GM18508 (cell line): ENCODE data around the gene HCN4.

ENCODE experiments used
- ATAC-seq: cut with Tn5 transposase; IDR thresholded peaks from one replicate; pipeline ENCODE4 v1.9.1; 2021; ENCODE audit warnings: moderate number of reproducible peaks; ENCODE audit not compliant: insufficient read depth, unreplicated experiment

Gene HCN4

GRCh38 chr15:73352082-73352481 lies 16.7 kb downstream of the HCN4 start:
- ATAC-seq = no peak

DNA sequence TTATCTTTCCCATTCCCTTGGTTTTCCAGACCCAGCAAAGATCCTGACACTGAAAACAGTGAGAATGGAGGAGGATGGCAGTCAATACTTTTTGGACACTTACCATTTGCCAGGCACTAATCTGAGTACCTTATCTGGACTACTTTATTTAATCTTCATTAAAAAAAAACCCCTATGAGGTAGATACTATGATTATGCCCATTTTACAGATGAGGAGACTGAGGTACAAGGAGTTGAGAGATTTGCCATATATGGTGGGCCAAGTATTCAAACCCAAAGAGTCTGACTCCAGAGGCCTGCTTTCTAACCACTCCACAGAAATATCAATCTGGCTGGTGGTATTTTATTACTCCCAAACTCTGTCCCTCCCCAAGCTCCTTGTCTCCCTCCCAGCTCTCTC lies 19.6 kb downstream of the HCN4 start:
- ATAC-seq = no peak

DNA sequence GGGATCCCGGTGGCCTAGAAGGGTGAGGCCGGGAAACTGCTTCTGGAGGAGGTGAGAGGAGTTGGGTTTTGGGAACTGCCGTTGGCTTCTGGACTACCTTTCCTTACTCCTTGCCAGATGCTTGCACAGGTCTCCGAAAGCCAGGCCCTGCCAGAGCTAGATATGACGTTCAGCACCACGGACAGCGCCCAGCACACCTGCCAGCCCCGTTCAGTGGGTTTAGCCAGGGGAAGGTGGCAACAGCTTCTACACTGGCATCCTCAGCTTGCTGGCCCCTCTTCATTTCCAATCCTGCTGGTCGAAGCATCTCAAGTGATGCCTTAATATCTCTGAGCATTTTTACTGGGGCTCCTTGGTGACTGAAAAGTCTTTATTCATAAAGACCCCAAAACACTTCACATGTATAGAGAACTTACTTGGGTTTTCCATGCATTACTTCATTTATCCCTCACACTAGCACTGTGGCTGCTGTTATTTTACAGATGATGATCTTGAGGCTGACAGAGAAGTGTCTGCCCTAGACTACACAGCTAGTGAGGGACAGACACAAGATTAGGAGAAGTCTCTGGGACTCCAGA lies 21.9 kb downstream of the HCN4 start:
- no peak for ATAC-seq

- no peak for ATAC-seq
These were observed 23.1 kb downstream of the HCN4 start for GRCh38 chr15:73345658-73346057.

- no peak for ATAC-seq
These were observed 24.7 kb downstream of the HCN4 start for GRCh38 chr15:73344056-73344455.

DNA sequence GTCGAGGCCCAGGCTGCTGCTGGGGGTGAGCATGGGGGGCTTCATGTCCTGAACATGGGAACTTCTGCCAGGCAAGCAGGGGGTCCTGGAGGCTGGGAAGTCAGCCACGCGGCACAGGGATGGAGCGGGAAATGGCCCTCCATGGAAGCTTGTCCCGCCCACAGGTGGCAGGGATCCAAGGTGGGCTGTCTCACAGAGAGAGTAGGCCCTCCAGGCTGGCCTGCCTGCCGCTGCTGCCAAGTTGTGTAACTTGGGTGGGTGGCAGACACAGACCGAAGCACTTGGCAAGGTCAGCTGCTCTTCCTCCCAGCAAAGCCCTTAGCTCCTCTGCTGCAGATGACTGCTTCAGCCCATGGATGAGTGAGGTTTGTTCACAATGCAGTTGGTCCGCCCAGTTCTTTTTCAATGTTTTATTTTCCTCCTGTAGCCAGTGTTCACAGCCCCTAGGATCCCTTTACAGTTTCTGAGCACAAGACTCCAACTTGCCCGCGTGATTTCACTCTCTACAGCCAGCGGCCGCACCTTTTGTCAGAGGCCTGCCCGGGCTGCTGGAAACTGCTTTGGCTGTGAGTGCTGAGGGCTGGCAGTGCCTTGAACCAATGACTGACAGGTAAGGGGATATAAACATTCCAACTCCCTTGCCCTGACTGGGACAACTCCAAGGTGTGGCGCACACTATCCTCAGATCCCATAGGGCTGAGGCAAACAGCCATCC lies 26.7 kb downstream of the HCN4 start:
- ATAC-seq = no peak

GRCh38 chr15:73340502-73341192 lies 28.1 kb downstream of the HCN4 start:
- no peak for ATAC-seq

- no peak for ATAC-seq
These were observed 30.0 kb downstream of the HCN4 start for GRCh38 chr15:73338606-73339374.

- no peak for ATAC-seq
These were observed 30.7 kb downstream of the HCN4 start for GRCh38 chr15:73338058-73338457.

DNA sequence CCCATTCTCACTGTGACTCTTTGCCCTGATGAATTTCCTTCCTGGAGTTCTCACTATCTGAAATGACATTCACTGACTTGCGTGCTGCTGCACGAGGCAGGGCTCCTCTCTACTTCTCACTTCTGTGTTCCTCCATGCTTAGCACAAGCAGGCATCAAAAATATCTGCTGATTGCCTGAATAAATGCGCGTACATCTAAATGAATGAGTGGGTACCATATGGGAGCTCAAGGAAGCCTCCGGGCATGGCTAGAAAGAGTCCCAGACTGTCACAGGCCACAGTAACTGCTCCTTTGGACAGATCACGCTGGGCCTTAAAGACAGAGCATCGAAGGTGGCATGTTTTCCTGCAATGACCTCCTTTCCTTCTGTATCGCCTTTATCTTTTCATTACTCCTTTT lies 31.6 kb downstream of the HCN4 start:
- ATAC-seq = no peak

GRCh38 chr15:73336756-73337155 lies 32.0 kb downstream of the HCN4 start:
- no peak for ATAC-seq

- ATAC-seq = no peak
These were observed 33.3 kb downstream of the HCN4 start for GRCh38 chr15:73335471-73335870.

DNA sequence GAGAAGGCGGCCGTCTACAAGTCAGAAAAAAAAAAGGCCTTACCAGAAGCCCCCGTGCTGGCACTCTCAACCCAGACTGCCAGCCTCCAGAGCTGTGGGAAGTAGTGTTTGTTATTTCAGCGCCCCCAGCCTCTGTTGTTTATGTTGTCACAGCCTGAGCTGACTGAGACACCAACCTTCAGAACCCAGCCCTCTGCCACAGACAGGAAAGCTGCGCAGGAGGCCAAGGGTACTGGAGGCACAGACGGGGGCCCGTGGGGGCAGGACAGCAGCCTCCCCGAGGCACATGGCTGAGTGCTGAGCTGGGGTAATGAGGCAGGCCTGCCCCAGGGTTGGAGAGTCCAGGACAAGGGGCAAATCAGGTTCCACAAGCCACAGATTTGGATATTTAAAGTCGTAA lies 33.7 kb downstream of the HCN4 start:
- ATAC-seq = no peak

DNA sequence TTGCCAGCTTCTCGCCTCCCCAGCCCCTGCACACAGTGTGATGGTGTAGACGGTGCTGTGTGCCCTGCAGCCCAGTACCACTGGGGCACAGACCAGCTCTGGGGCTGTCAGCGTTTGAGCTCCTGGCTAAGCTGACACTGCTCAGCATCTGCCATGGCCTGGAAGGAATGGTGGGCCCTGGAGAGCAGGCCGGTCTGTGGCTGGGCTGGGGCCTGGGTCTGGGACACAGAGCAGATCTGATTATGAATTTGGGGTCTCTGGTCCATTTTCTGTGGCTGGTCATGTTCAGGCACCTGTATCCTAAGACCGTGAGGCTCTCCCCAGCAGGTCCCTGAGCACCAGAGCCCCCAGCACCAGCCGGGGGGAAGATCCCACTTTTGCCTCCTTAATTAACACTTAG lies 34.7 kb downstream of the HCN4 start:
- no peak for ATAC-seq

GRCh38 chr15:73333001-73333400 lies 35.8 kb downstream of the HCN4 start:
- no peak for ATAC-seq

- no peak for ATAC-seq
These were observed 36.5 kb downstream of the HCN4 start for GRCh38 chr15:73331991-73332925.

DNA sequence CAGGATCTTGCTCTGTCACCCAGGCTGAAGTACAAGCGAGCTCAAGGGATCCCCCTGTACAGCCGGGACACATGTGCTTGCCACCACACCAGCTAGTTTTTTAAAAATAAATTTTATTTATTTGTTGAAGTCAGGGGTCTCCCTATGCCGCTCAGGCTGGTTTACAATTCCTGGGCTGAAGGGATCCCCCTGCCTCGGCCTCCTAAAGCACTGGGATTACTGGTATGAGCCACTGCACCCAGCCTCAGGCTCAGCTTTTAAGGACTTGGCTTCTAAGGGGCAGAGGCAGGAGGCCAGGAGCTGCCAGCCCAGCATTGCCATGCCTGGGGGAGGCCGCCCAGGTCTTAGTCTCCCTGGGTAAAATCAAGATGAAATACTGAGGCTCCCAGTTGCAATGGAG lies 37.3 kb downstream of the HCN4 start:
- ATAC-seq = no peak

DNA sequence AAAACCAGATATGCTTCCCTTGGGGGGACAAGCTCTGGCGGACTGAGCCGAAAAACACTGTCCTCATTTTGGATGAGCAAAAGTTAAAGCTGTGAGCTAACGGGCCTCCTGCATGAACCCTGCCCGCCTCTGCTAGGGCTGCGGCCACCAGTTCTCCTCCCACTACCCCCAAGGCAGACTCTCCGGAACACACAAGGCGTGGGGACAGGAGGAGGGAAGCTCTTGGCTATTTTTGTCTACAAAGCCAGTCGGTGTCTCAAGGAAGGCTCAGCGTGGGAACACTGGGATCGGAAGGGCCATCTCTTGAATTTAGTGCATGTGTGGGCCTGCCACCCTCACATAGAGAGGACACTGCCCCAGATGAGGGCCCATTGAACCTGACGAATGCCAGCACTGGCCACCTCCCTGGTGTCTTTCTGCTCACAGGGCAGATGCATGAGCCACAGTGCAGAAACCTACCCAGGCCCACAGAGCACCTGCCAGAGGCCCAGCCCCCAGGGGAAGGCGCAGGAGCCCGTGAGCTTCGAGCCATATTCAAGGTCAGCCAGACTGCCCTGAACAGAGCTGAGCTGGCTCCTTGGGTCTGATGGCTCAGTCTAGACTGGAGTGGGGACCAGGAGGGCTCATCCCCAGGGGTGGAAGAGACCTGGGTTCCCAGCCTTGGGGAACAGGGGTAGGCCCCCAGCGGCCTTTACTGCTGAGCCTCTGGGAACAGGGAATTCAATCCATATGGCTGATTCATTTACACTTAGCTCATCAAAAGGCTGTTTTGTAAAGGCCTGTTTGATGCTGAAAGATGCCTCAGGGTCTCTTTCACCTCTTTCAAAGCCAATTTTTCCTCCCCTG lies 38.3 kb downstream of the HCN4 start:
- no peak for ATAC-seq
